A673 (cell line): Measurements from ENCODE around the gene TK2. TPM values are rescaled to one million over a fixed set of nuclear protein-coding genes. Genes with fewer than 3 reads are reported as not detected.

Source experiments
- BruUV-seq: library from RNA; stranded (reverse); fragments of 400-500 nt; replicated peaks from 2 replicates; lab custom pipeline; 2021; lab: Mats Ljungman, UMichigan
- CTCF ChIA-PET: fragments of 300-600 bp; sonication (Branson Sonifier 250); formaldehyde crosslinking; loops from one replicate; lab custom pipeline; 2022; ENCODE audit warnings: antibody characterized with exemption; lab: Charles Lee
- POLR2A ChIA-PET: fragments of 300-600 bp; sonication (Branson Sonifier 250); formaldehyde crosslinking; loops from one replicate; lab custom pipeline; 2022; ENCODE audit warnings: antibody characterized with exemption; ENCODE audit not compliant: low non-redundant PET; lab: Charles Lee
- DNase-seq: peaks from one replicate; pipeline ENCODE4 v3.0.0-alpha.2; 2015; ENCODE audit warnings: low spot score
- H3K27ac ChIP-seq: fragments of 200-600 bp; sonication (generic); 2 replicates; pipeline ENCODE4 v1.5.1; 2016; ENCODE audit warnings: mixed run types, low read depth, mild to moderate bottlenecking, mixed read lengths, antibody characterized with exemption, low read length; ENCODE audit not compliant: poor library complexity, severe bottlenecking
- H3K27me3 ChIP-seq: fragments of 200-600 bp; sonication (generic); replicated peaks from 2 replicates; pipeline ENCODE4 v1.6.1; 2017; ENCODE audit warnings: mixed run types, low read depth, mild to moderate bottlenecking, mixed read lengths, antibody characterized with exemption, low read length; ENCODE audit not compliant: insufficient read depth, poor library complexity
- H3K36me3 ChIP-seq: fragments of 200-600 bp; sonication (generic); 2 replicates; pipeline ENCODE4 v1.6.1; 2016; ENCODE audit warnings: mixed run types, mild to moderate bottlenecking, mixed read lengths, antibody characterized with exemption, low read length; ENCODE audit not compliant: insufficient read depth, poor library complexity, severe bottlenecking
- H3K4me1 ChIP-seq: fragments of 200-600 bp; sonication (generic); 2 replicates; pipeline ENCODE4 v1.6.1; 2017; ENCODE audit warnings: mixed run types, mild to moderate bottlenecking, mixed read lengths, antibody characterized with exemption, low read length; ENCODE audit not compliant: insufficient read depth, poor library complexity, severe bottlenecking
- H3K4me3 ChIP-seq: fragments of 200-600 bp; sonication (generic); 2 replicates; pipeline ENCODE4 v1.5.1; 2016; ENCODE audit warnings: low read depth, mixed run types, mild to moderate bottlenecking, mixed read lengths, low read length; ENCODE audit not compliant: poor library complexity, severe bottlenecking
- H3K9me3 ChIP-seq: fragments of 200-600 bp; sonication (generic); 2 replicates; pipeline ENCODE4 v1.6.1; 2016; ENCODE audit warnings: mixed run types, low read depth, mild to moderate bottlenecking, mixed read lengths, antibody characterized with exemption, low read length; ENCODE audit not compliant: poor library complexity, severe bottlenecking
- CTCF ChIP-seq: fragments of 300-800, 200-600 bp; sonication (generic); conservative IDR thresholded peaks from 2 replicates; pipeline ENCODE4 v1.5.1; 2017; ENCODE audit warnings: low read depth, mild to moderate bottlenecking, antibody characterized with exemption, low read length, moderate library complexity, mixed read lengths
- EZH2 ChIP-seq: fragments of 200-600 bp; sonication (generic); IDR thresholded peaks from 2 replicates; pipeline ENCODE4 v1.6.1; 2017; ENCODE audit warnings: borderline replicate concordance, low read depth, mild to moderate bottlenecking, mixed read lengths, antibody characterized with exemption, low read length; ENCODE audit not compliant: poor library complexity, severe bottlenecking
- intact Hi-C: fragments of 100-400 bp; cut with micrococcal nuclease; formaldehyde crosslinking; loops from one replicate; pipeline ENCODE4 v1.10.0; 2022; ENCODE audit not compliant: unreplicated experiment
- total RNA-seq: library from RNA; stranded (reverse); gene quantifications from 2 replicates; pipeline ENCODE4 v1.2.3, GENCODE V29; 2021

The TK2 gene
- total RNA-seq, 1 experiment from 2014 or later = 8.2 TPM

- H3K27ac ChIP-seq = no peak overlapping the region
- intact Hi-C loops = no loop called here
- H3K4me3 ChIP-seq = no peak overlapping the region
- no TSS peak for BruUV-seq
- H3K9me3 ChIP-seq = no peaks in the 10 kb centered on the region
- no peaks in the 10 kb centered on the region for H3K4me1 ChIP-seq
- no peaks in the 10 kb centered on the region for H3K36me3 ChIP-seq
- H3K27me3 ChIP-seq = no peaks in the 10 kb centered on the region
- ChIA-PET CTCF (no interaction called here), POLR2A (no interaction called here)
- no peak for TF ChIP-seq EZH2
- TF ChIP-seq CTCF = no peak
- no peak for DNase-seq
Measured at GRCh38 chr16:66484453-66485213, 65.3 kb downstream of the TK2 start.

- no peaks in the 10 kb centered on the region for H3K4me1 ChIP-seq
- ChIA-PET POLR2A (no interaction called here), CTCF (interaction anchor here (0.6 to 1.5 kb wide), 3 partner anchors 30 to 78 kb away, joined by 3 to 5 read pairs (median 3); no protein-coding TSS in a partner anchor)
- no TSS peak for BruUV-seq
- no peaks in the 10 kb centered on the region for H3K36me3 ChIP-seq
- no peaks in the 10 kb centered on the region for H3K9me3 ChIP-seq
- H3K27ac ChIP-seq = no peak overlapping the region
- intact Hi-C loops = loop anchor here (1.0 to 2.0 kb wide), 4 partner anchors 78 to 208 kb away; no protein-coding TSS in a partner anchor
- H3K4me3 ChIP-seq = no peak overlapping the region
- DNase-seq = peak; percentile 81
- TF ChIP-seq EZH2 (no peak), CTCF (peak; percentile 98)
- no peaks in the 10 kb centered on the region for H3K27me3 ChIP-seq
Measured at GRCh38 chr16:66483689-66484452, 66.1 kb downstream of the TK2 start.

GRCh38 chr16:66481943-66482390, 68.0 kb downstream of the TK2 start:
- no peaks in the 10 kb centered on the region for H3K4me1 ChIP-seq
- no TSS peak for BruUV-seq
- ChIA-PET CTCF (no interaction called here), POLR2A (no interaction called here)
- H3K4me3 ChIP-seq = no peak overlapping the region
- H3K27me3 ChIP-seq = no peaks in the 10 kb centered on the region
- DNase-seq = no peak
- intact Hi-C loops = loop anchor here (2.0 kb wide), 1 partner anchor 125 kb away; no protein-coding TSS in a partner anchor
- no peaks in the 10 kb centered on the region for H3K9me3 ChIP-seq
- TF ChIP-seq CTCF = no peak
- no peak for TF ChIP-seq EZH2
- H3K27ac ChIP-seq = no peak overlapping the region
- no peaks in the 10 kb centered on the region for H3K36me3 ChIP-seq
